HG03139 (cell line): ENCODE measurements around the gene PLA2G12A.
"Not testable (repeated sequence)": the region's sequence is repeated elsewhere in the genome, so short reads cannot be mapped to it uniquely, and the experiment has no call there.

Experiments
- ATAC-seq: cut with Tn5 transposase; IDR thresholded peaks from one replicate; pipeline ENCODE4 v1.9.1; 2021; ENCODE audit not compliant: unreplicated experiment

PLA2G12A gene

GRCh38 chr4:109682875-109683274 is 47.0 kb downstream of the PLA2G12A start:
- ATAC-seq: no peak

DNA sequence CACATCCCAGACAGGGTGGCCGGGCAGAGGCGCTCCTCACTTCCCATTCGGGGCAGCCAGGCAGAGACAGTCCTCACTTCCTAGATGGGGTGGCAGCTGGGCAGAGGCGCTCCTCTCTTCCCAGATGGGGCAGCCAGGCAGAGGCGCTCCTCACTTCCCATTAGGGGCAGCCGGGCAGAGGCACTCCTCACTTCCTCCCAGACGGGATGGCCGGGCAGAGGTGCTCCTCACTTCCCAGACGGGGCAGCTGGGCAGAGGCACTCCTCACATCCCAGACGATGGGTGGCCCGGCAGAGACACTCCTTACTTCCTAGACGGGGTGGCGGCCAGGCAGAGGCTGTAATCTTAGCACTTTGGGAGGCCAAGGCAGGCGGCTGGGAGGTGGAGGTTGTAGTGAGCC is 50.9 kb downstream of the PLA2G12A start:
- ATAC-seq: not testable (repeated sequence)

- ATAC-seq: not testable (repeated sequence)
Observed at GRCh38 chr4:109678472-109678871, 51.4 kb downstream of the PLA2G12A start.

GRCh38 chr4:109676886-109677285 is 53.0 kb downstream of the PLA2G12A start:
- no peak for ATAC-seq

GRCh38 chr4:109675843-109676242 is 54.0 kb downstream of the PLA2G12A start:
- no peak for ATAC-seq

DNA sequence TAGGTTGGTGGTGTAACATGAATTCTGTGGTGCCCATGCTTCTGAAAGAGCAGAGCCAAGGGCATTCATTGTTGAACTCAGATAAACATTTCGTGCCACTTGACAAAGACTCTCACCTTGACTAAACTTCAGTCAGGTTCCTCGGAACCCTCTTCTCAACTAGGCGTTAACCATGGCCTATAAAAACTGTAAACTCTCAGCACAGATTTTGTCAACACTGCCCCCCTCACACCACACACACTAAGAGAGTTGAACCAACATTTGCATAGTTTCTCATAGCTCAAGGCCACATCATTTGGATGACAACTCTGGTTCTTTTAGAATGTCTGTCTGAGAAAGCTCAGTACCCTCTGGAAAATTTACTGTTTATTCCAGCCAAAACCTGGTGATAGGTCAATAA is 54.7 kb downstream of the PLA2G12A start:
- ATAC-seq: no peak

- no peak for ATAC-seq
Observed at GRCh38 chr4:109673303-109673702, 56.6 kb downstream of the PLA2G12A start.

GRCh38 chr4:109672169-109672930 is 57.5 kb downstream of the PLA2G12A start:
- no peak for ATAC-seq

GRCh38 chr4:109671350-109671749 is 58.5 kb downstream of the PLA2G12A start:
- ATAC-seq: no peak

DNA sequence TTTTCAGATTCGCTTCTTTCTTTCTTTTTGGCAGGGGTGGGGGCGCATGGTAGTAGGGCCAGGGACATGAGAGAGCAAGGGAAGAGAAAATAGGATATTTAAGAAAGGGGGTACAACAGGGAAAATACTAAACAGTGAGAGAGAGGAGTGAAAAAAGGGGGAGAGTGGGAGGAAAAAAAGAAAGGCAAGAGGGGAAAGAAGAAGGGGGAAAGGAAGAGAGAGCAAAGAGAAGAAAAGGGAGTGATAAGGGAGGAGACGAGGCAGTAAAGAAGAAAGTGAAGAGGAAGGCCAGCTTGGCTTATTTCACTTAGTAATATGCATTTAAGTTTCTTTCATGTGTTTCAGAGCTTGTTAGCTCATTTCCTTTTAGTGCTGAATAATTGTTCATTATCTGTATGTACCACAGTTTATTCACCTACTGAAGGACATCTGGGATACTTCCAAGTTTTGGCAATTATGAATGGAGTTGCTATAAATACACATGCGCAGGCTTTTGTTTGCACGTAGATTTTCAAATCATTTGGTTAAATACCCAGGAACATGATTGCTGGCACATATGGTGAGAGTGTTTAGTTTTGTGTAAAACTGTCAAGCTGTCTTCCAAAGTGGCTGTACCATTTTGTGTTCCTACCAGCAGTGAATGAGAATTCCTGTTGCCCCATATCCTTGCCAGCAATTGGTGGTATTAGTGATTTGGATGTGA is 63.9 kb downstream of the PLA2G12A start:
- ATAC-seq: no peak

DNA sequence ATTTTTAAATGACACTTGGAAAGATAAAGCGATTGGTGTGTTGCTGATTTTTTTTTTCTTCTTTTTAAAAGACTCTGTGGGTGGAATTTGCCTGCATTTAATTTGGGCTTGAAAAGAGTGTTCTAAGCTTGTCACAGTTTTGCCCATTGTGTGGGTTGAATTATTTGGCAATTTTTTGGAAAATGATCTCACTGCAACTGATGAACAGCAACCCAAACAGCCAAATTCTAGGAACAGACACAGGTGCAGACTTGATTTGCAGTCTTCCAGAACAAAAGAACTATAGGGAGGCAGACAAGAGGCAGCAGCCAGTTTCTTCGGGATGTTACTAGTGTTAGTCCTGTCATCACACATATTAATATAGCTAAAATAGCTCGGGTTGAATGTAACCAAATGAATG is 67.1 kb downstream of the PLA2G12A start:
- ATAC-seq: no peak

DNA sequence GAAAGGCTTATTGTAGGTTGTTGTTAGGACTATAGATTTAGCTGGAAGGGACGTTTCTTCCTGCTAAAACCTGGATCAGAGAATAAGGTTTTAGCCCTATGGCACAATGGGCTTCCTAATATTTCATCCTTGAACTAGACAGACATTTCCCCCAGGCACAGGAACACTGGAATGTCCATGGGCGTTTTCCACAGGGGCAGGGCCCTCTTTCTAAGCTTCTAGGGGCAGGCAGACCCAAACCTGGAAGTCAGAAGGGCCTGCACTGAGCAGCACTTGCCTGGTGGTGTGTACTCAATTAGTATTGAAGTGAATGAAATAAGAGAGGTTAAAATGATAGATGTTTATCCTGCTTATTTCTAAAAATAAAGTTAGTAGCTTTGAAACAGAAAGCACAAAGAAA is 67.8 kb downstream of the PLA2G12A start:
- ATAC-seq: no peak
